B cell (primary cell): Measurements from ENCODE around the gene PEX11B. TPM values are rescaled to one million over a fixed set of nuclear protein-coding genes. Genes with fewer than 3 reads are reported as not detected.

Experiments used
- ATAC-seq: fragments of 200-7000 bp; cut with Tn5 transposase; one replicate; pipeline ENCODE4 v1.10.0; 2021; ENCODE audit warnings: low read depth, mild to moderate bottlenecking, moderate number of reproducible peaks, moderate library complexity
- CTCF ChIA-PET: fragments of 350-600 bp; sonication (Branson Sonifier 250); formaldehyde crosslinking; loops from one replicate; lab custom pipeline; 2021; ENCODE audit warnings: antibody characterized with exemption, inconsistent platforms; lab: Charles Lee
- POLR2A ChIA-PET: fragments of 350-600 bp; sonication (Branson Sonifier 250); formaldehyde crosslinking; loops from one replicate; lab custom pipeline; 2021; ENCODE audit warnings: antibody characterized with exemption; lab: Charles Lee
- DNase-seq: peaks from one replicate; pipeline ENCODE4 v3.0.0; 2013
- H2AFZ ChIP-seq: 2 replicates; pipeline ENCODE4 v1.6.1; 2012; ENCODE audit warnings: mild to moderate bottlenecking, low read depth, low read length; ENCODE audit not compliant: insufficient read depth, poor library complexity, severe bottlenecking
- H3K27ac ChIP-seq, 2 donors: 1 replicate in 1 of 2; 2 replicates in 1 of 2; pipeline ENCODE4 v1.5.1; 2012 to 2013; ENCODE audit warnings: low read length in 2 of 2, mild to moderate bottlenecking in 2 of 2, moderate library complexity in 1 of 2
- H3K27me3 ChIP-seq, 4 experiments: fragments of 200-600 bp in 1 of 4; sonication (generic) in 1 of 4; replicated peaks in 1 of 4; 1 replicate in 2 of 4; 2 replicates in 2 of 4; pipeline versions ENCODE4 v1.6.1 to v1.7.0; 2013 to 2016; ENCODE audit warnings: low read length in 3 of 4, mild to moderate bottlenecking in 2 of 4, mixed read lengths in 1 of 4, moderate library complexity in 1 of 4; ENCODE audit not compliant: insufficient read depth in 4 of 4, control insufficient read depth in 3 of 4; ENCODE audit errors: control extremely low read depth in 1 of 4
- H3K36me3 ChIP-seq, 2 experiments: replicated peaks in 1 of 2; 1 replicate in 1 of 2; 2 replicates in 1 of 2; pipeline versions ENCODE4 v1.6.1 to v1.7.1; 2013; ENCODE audit warnings: low read length in 1 of 2; ENCODE audit not compliant: insufficient read depth in 2 of 2, control insufficient read depth in 1 of 2; ENCODE audit errors: control extremely low read depth in 1 of 2, extremely low read depth in 1 of 2
- H3K4me1 ChIP-seq, 2 donors: fragments of 200-600 bp in 1 of 2; sonication (generic) in 1 of 2; 1 replicate in 1 of 2; 2 replicates in 1 of 2; pipeline versions ENCODE4 v1.5.1 to v1.6.1; 2013 to 2017; ENCODE audit warnings: low read length in 2 of 2; ENCODE audit not compliant: control insufficient read depth in 2 of 2, insufficient read depth in 2 of 2
- H3K4me2 ChIP-seq: replicated peaks from 2 replicates; pipeline ENCODE3; 2012; ENCODE audit warnings: mild to moderate bottlenecking, low read depth, low read length; ENCODE audit not compliant: poor library complexity, severe bottlenecking
- H3K4me3 ChIP-seq, 5 experiments: fragments of 200-600 bp in 1 of 5; sonication (generic) in 1 of 5; 1 replicate in 3 of 5; 2 replicates in 2 of 5; pipeline versions ENCODE4 v1.5.1 to v1.7.0; 2011 to 2016; ENCODE audit warnings: low read length in 4 of 5, mild to moderate bottlenecking in 4 of 5, low read depth in 2 of 5, control low read depth in 1 of 5, moderate library complexity in 1 of 5; ENCODE audit not compliant: insufficient read depth in 1 of 5; ENCODE audit errors: control extremely low read depth in 1 of 5, extremely low read depth in 1 of 5
- H3K79me2 ChIP-seq: fragments of 200-600 bp; sonication (generic); one replicate; pipeline ENCODE4 v1.6.0; 2016; ENCODE audit warnings: low read length; ENCODE audit not compliant: control insufficient read depth, insufficient read depth
- H3K9ac ChIP-seq: fragments of 200-600 bp; sonication (generic); 2 replicates; pipeline ENCODE4 v1.6.1; 2017; ENCODE audit warnings: mild to moderate bottlenecking, low read length, moderate library complexity
- H3K9me3 ChIP-seq, 3 donors: one replicate each; pipeline versions ENCODE4 v1.6.1 to v1.7.1; 2013; ENCODE audit warnings: low read length in 2 of 3; ENCODE audit not compliant: control insufficient read depth in 2 of 3, insufficient read depth in 1 of 3; ENCODE audit errors: control extremely low read depth in 1 of 3
- H4K20me1 ChIP-seq: 2 replicates; pipeline ENCODE4 v1.6.0; 2012; ENCODE audit warnings: mild to moderate bottlenecking, low read length; ENCODE audit not compliant: insufficient read depth, control insufficient read depth, poor library complexity, severe bottlenecking
- H3K27ac Mint-ChIP-seq: one replicate; pipeline ENCODE4 v1.8.0; 2021; ENCODE audit warnings: mixed read lengths
- H3K27me3 Mint-ChIP-seq: one replicate; pipeline ENCODE4 v1.8.0; 2021; ENCODE audit warnings: mixed read lengths
- H3K4me1 Mint-ChIP-seq: one replicate; pipeline ENCODE4 v1.8.0; 2021; ENCODE audit warnings: mixed read lengths
- H3K4me3 Mint-ChIP-seq: one replicate; pipeline ENCODE4 v1.8.0; 2021; ENCODE audit warnings: mixed read lengths
- H3K9me3 Mint-ChIP-seq: one replicate; pipeline ENCODE4 v1.8.0; 2022; ENCODE audit warnings: mixed read lengths; ENCODE audit not compliant: insufficient read depth
- CTCF ChIP-seq: fragments of 200-600 bp; IDR thresholded peaks from one replicate; pipeline ENCODE4 v1.8.0; 2022; ENCODE audit warnings: antibody characterized with exemption, mild to moderate bottlenecking
- EZH2 ChIP-seq: IDR thresholded peaks from 2 replicates; pipeline ENCODE4 v1.6.1; 2012; ENCODE audit warnings: borderline replicate concordance, low read depth, mild to moderate bottlenecking, moderate library complexity, low read length; ENCODE audit not compliant: insufficient read depth, poor library complexity, severe bottlenecking
- WGBS: methylation state at CpG from one replicate; pipeline ENCODE4 v1.1.5; 2013; ENCODE audit warnings: missing lambda C conversion rate; ENCODE audit not compliant: insufficient coverage; 5-methylcytosine and 5-hydroxymethylcytosine counted together
- intact Hi-C: fragments of 100-400 bp; cut with micrococcal nuclease; formaldehyde crosslinking; loops from one replicate; pipeline ENCODE4 v1.10.0; 2022
- polyA plus RNA-seq: library from polyadenylated mRNA; depleted of rRNA; stranded (reverse); fragments of >200 nt; gene quantifications from 2 replicates; pipeline ENCODE4 v1.2.3, GENCODE V29; 2012
- total RNA-seq, 2 donors: library from RNA; stranded (reverse); fragments of 120-200 nt in 1 of 2; gene quantifications; 1 replicate in 1 of 2; 2 replicates in 1 of 2; pipeline versions ENCODE4 v1.2.3 to v1.2.4, GENCODE V29; 2013 to 2022

Gene PEX11B
- total and polyA plus RNA-seq, 2 donors (not counting 1 experiment from before 2014, with no cell fraction given), result 16.5 to 48.1 TPM

GRCh38 chr1:145893306-145894055, 25.0 kb downstream of the PEX11B start:
- WGBS, result 100% methylated on average over 6 of the region's 7 CpGs
- H3K4me1 Mint-ChIP-seq, result no peaks in the 10 kb centered on the region
- no peaks in the 10 kb centered on the region for H3K4me1 ChIP-seq
- no peak overlapping the region for H3K27ac ChIP-seq
- H3K9ac ChIP-seq, result no peak overlapping the region
- ChIA-PET CTCF (interaction anchor here (0.6 to 3.9 kb wide), 14 partner anchors 10 to 128 kb away, joined by 3 to 41 read pairs (median 6); partner anchors contain the start of genes HJV, ITGA10, NUDT17 and RBM8A), POLR2A (no interaction called here)
- no peak for TF ChIP-seq EZH2
- TF ChIP-seq CTCF, result no peak
- no peaks in the 10 kb centered on the region for H3K27me3 ChIP-seq
- DNase-seq (no peak), ATAC-seq (no peak)
- no peak overlapping the region for H3K4me2 ChIP-seq
- no peak overlapping the region for H2AFZ ChIP-seq
- no peaks in the 10 kb centered on the region for H3K9me3 ChIP-seq
- H3K27me3 Mint-ChIP-seq, result no peaks in the 10 kb centered on the region
- intact Hi-C loops, result no loop called here
- H3K79me2 ChIP-seq, result no peaks in the 10 kb centered on the region
- no peaks in the 10 kb centered on the region for H3K36me3 ChIP-seq
- no peak overlapping the region for H3K4me3 Mint-ChIP-seq
- H3K4me3 ChIP-seq, result no peak overlapping the region
- no peaks in the 10 kb centered on the region for H3K9me3 Mint-ChIP-seq
- no peak overlapping the region for H3K27ac Mint-ChIP-seq
- H4K20me1 ChIP-seq, result no peaks in the 10 kb centered on the region

- Mint-ChIP-seq H3K27ac (no peak overlapping the region), H3K4me3 (no peak overlapping the region), H3K27me3 (no peaks in the 10 kb centered on the region), H3K9me3 (no peaks in the 10 kb centered on the region), H3K4me1 (no peaks in the 10 kb centered on the region)
- Histone ChIP-seq H3K27ac (no peak overlapping the region), H3K4me1 (no peaks in the 10 kb centered on the region), H3K79me2 (no peaks in the 10 kb centered on the region), H3K27me3 (no peaks in the 10 kb centered on the region), H4K20me1 (no peaks in the 10 kb centered on the region), H3K4me2 (no peak overlapping the region), H2AFZ (no peak overlapping the region), H3K9me3 (no peaks in the 10 kb centered on the region), H3K4me3 (no peak overlapping the region), H3K36me3 (no peaks in the 10 kb centered on the region), H3K9ac (no peak overlapping the region)
- ATAC-seq (no peak), DNase-seq (no peak)
- intact Hi-C loops, result no loop called here
- 100% methylated on average over 1 of the region's 3 CpGs for WGBS
- ChIA-PET POLR2A (no interaction called here), CTCF (interaction anchor here (0.6 to 3.9 kb wide), 24 partner anchors 9 to 148 kb away, joined by 3 to 41 read pairs (median 6); partner anchors contain the start of genes HJV, ITGA10, NUDT17 and PEX11B)
- TF ChIP-seq CTCF (no peak), EZH2 (no peak)
These were observed 25.9 kb downstream of the PEX11B start for GRCh38 chr1:145892486-145893087.
